SU-DHL-6 (cell line): ENCODE results near the gene PIK3CD.
"Not testable (repeated sequence)": the region's sequence is repeated elsewhere in the genome, so short reads cannot be mapped to it uniquely, and the experiment has no call there.

Experiments used
- H2AFZ ChIP-seq: fragments of 200-600 bp; sonication (generic); 2 replicates; pipeline ENCODE4 v1.6.1; 2014; ENCODE audit warnings: low read depth, mild to moderate bottlenecking, moderate library complexity, mixed read lengths, antibody characterized with exemption, low read length; ENCODE audit not compliant: severe bottlenecking
- H3F3A ChIP-seq: fragments of 200-600 bp; shearing (Covaris generic); 2 replicates; pipeline ENCODE4 v1.6.0; 2016; ENCODE audit warnings: antibody characterized with exemption, mild to moderate bottlenecking; ENCODE audit not compliant: insufficient read depth
- H3K27ac ChIP-seq: fragments of 200-600 bp; sonication (generic); 2 replicates; pipeline ENCODE4 v1.5.1; 2016; ENCODE audit warnings: low read depth, mild to moderate bottlenecking, low read length, moderate library complexity, mixed read lengths
- H3K27me3 ChIP-seq: fragments of 200-600 bp; sonication (generic), shearing (Covaris generic); 2 replicates; pipeline ENCODE4 v1.6.0; 2014; ENCODE audit warnings: mild to moderate bottlenecking, low read length
- H3K36me3 ChIP-seq: fragments of 200-600 bp; sonication (generic); 2 replicates; pipeline ENCODE4 v1.6.1; 2014; ENCODE audit warnings: mild to moderate bottlenecking, low read length, mixed read lengths
- H3K4me2 ChIP-seq: fragments of 300-600, 200-600 bp; shearing (Covaris generic), sonication (generic); 2 replicates; pipeline ENCODE4 v1.6.0; 2014; ENCODE audit warnings: low read length, low read depth, mild to moderate bottlenecking; ENCODE audit not compliant: poor library complexity, severe bottlenecking
- H3K4me3 ChIP-seq: fragments of 200-600 bp; sonication (generic); 2 replicates; pipeline ENCODE4 v1.5.1; 2014; ENCODE audit warnings: antibody characterized with exemption, low read length, mild to moderate bottlenecking, mixed read lengths; ENCODE audit not compliant: insufficient read depth, poor library complexity, severe bottlenecking
- H3K79me2 ChIP-seq: fragments of 200-600 bp; sonication (generic); 2 replicates; pipeline ENCODE4 v1.6.1; 2014; ENCODE audit warnings: mild to moderate bottlenecking, low read length, moderate library complexity; ENCODE audit not compliant: insufficient read depth
- H3K9ac ChIP-seq: fragments of 200-600 bp; sonication (generic); 2 replicates; pipeline ENCODE4 v1.7.0; 2014; ENCODE audit warnings: mild to moderate bottlenecking, low read length
- H3K9me2 ChIP-seq: fragments of 200-600 bp; sonication (generic); replicated peaks from 2 replicates; pipeline ENCODE4 v1.6.1; 2014; ENCODE audit warnings: low read length; ENCODE audit not compliant: insufficient read depth
- H3K9me3 ChIP-seq: fragments of 200-600 bp; sonication (generic); 2 replicates; pipeline ENCODE4 v1.6.1; 2014; ENCODE audit warnings: low read length, mixed read lengths; ENCODE audit not compliant: insufficient read depth
- H4K20me1 ChIP-seq: fragments of 200-600 bp; sonication (generic); 2 replicates; pipeline ENCODE4 v1.6.1; 2014; ENCODE audit warnings: low read depth, mild to moderate bottlenecking, antibody characterized with exemption, low read length, moderate library complexity, mixed read lengths
- CTCF ChIP-seq: fragments of 200-600 bp; sonication (generic); IDR thresholded peaks from one replicate; pipeline ENCODE4 v1.5.1; 2017; ENCODE audit warnings: antibody characterized with exemption, mild to moderate bottlenecking, low read length, moderate library complexity; ENCODE audit not compliant: insufficient read depth, poor library complexity, severe bottlenecking
- EZH2phosphoT487 ChIP-seq: fragments of 200-600 bp; sonication (generic), shearing (Covaris generic); conservative IDR thresholded peaks from 2 replicates; pipeline ENCODE4 v1.6.1; 2018; ENCODE audit warnings: mild to moderate bottlenecking, antibody characterized with exemption, low read length, moderate library complexity, mixed read lengths

PIK3CD gene

GRCh38 chr1:9624081-9624480 lies 27.4 kb upstream of the PIK3CD start:
- Histone ChIP-seq H3K79me2 (no peaks in the 10 kb centered on the region), H3K36me3 (no peaks in the 10 kb centered on the region), H3K27me3 (no peaks in the 10 kb centered on the region), H2AFZ (no peak overlapping the region), H3K4me2 (no peak overlapping the region), H3K9ac (no peak overlapping the region), H3K9me2 (no peaks in the 10 kb centered on the region), H3K9me3 (no peaks in the 10 kb centered on the region), H3F3A (no peaks in the 10 kb centered on the region; the same call in none of the 2 replicates), H3K27ac (no peak overlapping the region), H3K4me3 (no peak overlapping the region), H4K20me1 (no peaks in the 10 kb centered on the region)
- TF ChIP-seq CTCF (no peak), EZH2phosphoT487 (no peak)

GRCh38 chr1:9625030-9625429 lies 26.5 kb upstream of the PIK3CD start:
- H3K27me3 ChIP-seq, H3K4me3 ChIP-seq, H3K9me2 ChIP-seq, H3K79me2 ChIP-seq, H3F3A ChIP-seq, H3K27ac ChIP-seq, H3K9ac ChIP-seq, H4K20me1 ChIP-seq, H3K36me3 ChIP-seq, H3K4me2 ChIP-seq, H3K9me3 ChIP-seq, H2AFZ ChIP-seq: not testable (repeated sequence)

- Histone ChIP-seq H2AFZ (no peak overlapping the region), H3K4me2 (peak overlapping the region; percentile 61), H3K9me3 (no peaks in the 10 kb centered on the region)
These were observed 25.3 kb upstream of the PIK3CD start for GRCh38 chr1:9626201-9626608.

More at GRCh38 chr1:9626201-9626608, 25.3 kb upstream of the PIK3CD start:
- H3K27me3 ChIP-seq = no peaks in the 10 kb centered on the region
- no peak overlapping the region for H3K4me3 ChIP-seq
- H3K9me2 ChIP-seq = no peaks in the 10 kb centered on the region
- H3K36me3 ChIP-seq = no peaks in the 10 kb centered on the region
- no peaks in the 10 kb centered on the region for H4K20me1 ChIP-seq
- H3F3A ChIP-seq = peaks cover 11% of the 10 kb centered on the region
- H3K27ac ChIP-seq = peak overlapping the region; percentile 59
- H3K9ac ChIP-seq = peak overlapping the region; percentile 39; the same call in 1 of the 2 replicates
- TF ChIP-seq CTCF (no peak), EZH2phosphoT487 (no peak)
- no peaks in the 10 kb centered on the region for H3K79me2 ChIP-seq
